Stimulated activated memory B cell treated with anti-CD40 and anti-IgM and Interleukin-4, amounts not matched to agents 10 μg/mL and 1 μg/mL and 100 μg/mL, for 72 hours (primary cell): ENCODE data around the gene RAB3GAP2.
"Not testable (repeated sequence)": the region's sequence is repeated elsewhere in the genome, so short reads cannot be mapped to it uniquely, and the experiment has no call there.

Experiments used
- ATAC-seq: fragments of 150-1000 bp; cut with Tn5 transposase; 2 replicates; pipeline ENCODE4 v1.10.0; 2021
- H3K27ac Mint-ChIP-seq: one replicate; pipeline ENCODE4 v1.8.0; 2022; ENCODE audit warnings: mild to moderate bottlenecking, mixed read lengths
- H3K27me3 Mint-ChIP-seq: one replicate; pipeline ENCODE4 v1.8.0; 2022; ENCODE audit warnings: mixed read lengths
- H3K36me3 Mint-ChIP-seq: one replicate; pipeline ENCODE4 v1.8.0; 2022; ENCODE audit warnings: mixed read lengths
- H3K4me1 Mint-ChIP-seq: one replicate; pipeline ENCODE4 v1.8.0; 2022; ENCODE audit warnings: mixed read lengths
- H3K4me3 Mint-ChIP-seq: one replicate; pipeline ENCODE4 v1.8.0; 2022; ENCODE audit warnings: mild to moderate bottlenecking, moderate library complexity, mixed read lengths
- H3K9me3 Mint-ChIP-seq: one replicate; pipeline ENCODE4 v1.8.0; 2022; ENCODE audit warnings: mixed read lengths

The RAB3GAP2 gene

GRCh38 chr1:220127076-220127475, 145.2 kb downstream of the RAB3GAP2 start:
- peaks cover 16% of the 10 kb centered on the region for H3K4me1 Mint-ChIP-seq
- ATAC-seq = no peak
- H3K4me3 Mint-ChIP-seq = no peak overlapping the region
- H3K27ac Mint-ChIP-seq = no peak overlapping the region
- H3K36me3 Mint-ChIP-seq = peaks cover 56% of the 10 kb centered on the region
- no peaks in the 10 kb centered on the region for H3K27me3 Mint-ChIP-seq
- peaks cover 4% of the 10 kb centered on the region for H3K9me3 Mint-ChIP-seq

DNA sequence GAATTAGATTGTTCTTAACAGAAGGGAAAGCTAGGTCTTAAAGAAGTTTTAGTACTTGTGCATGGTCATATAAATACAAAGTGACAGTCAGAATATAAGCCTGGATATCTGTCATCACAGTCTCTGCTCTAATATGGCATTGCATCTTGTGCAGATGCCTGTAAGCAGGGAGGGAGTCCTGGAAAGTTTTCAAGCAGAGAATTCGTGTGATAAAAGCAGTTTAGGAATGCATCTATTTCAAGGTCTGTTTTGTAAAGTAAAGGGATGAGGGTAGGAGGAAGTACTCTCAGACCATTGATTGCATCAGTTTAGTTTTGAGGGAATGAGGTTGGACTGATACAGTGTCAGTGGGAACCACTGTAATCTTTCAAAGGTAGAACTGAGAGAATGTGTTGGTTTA, 147.7 kb downstream of the RAB3GAP2 start:
- H3K4me3 Mint-ChIP-seq = no peak overlapping the region
- H3K27me3 Mint-ChIP-seq = no peaks in the 10 kb centered on the region
- peaks cover 43% of the 10 kb centered on the region for H3K36me3 Mint-ChIP-seq
- H3K4me1 Mint-ChIP-seq = peaks cover 12% of the 10 kb centered on the region
- H3K9me3 Mint-ChIP-seq = peaks cover 4% of the 10 kb centered on the region
- H3K27ac Mint-ChIP-seq = no peak overlapping the region
- ATAC-seq = no peak

DNA sequence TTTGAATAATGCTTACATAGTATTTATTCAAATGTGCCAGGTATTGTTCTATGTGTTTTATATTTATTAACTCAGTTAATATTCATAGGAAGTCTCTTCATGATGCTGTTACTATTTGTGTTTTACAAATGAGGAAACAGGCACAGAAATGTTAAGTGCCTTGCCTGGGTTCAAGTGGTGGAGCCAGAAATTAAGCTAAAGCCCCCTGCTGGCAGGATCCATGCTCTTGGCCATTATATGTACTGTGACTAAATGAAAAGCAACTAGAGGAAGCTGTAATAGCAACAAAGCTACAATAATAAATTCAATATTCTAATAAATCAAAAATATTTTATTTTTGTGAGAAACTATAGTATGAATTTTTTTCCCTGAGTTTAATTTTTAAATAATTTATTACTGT, 148.4 kb downstream of the RAB3GAP2 start:
- H3K27ac Mint-ChIP-seq = no peak overlapping the region
- H3K36me3 Mint-ChIP-seq = peaks cover 37% of the 10 kb centered on the region
- ATAC-seq = no peak
- peaks cover 12% of the 10 kb centered on the region for H3K4me1 Mint-ChIP-seq
- no peaks in the 10 kb centered on the region for H3K27me3 Mint-ChIP-seq
- no peak overlapping the region for H3K4me3 Mint-ChIP-seq
- H3K9me3 Mint-ChIP-seq = no peaks in the 10 kb centered on the region

- Mint-ChIP-seq H3K27me3 (no peaks in the 10 kb centered on the region), H3K4me3 (no peak overlapping the region), H3K9me3 (no peaks in the 10 kb centered on the region), H3K36me3 (peaks cover 29% of the 10 kb centered on the region), H3K27ac (no peak overlapping the region), H3K4me1 (peaks cover 12% of the 10 kb centered on the region)
- ATAC-seq = no peak
Observed at GRCh38 chr1:220123066-220123465, 149.2 kb downstream of the RAB3GAP2 start.

GRCh38 chr1:220121791-220122530, 150.3 kb downstream of the RAB3GAP2 start:
- Mint-ChIP-seq H3K4me1 (peaks cover 12% of the 10 kb centered on the region), H3K36me3 (peaks cover 23% of the 10 kb centered on the region), H3K27ac (no peak overlapping the region), H3K9me3 (no peaks in the 10 kb centered on the region), H3K27me3 (no peaks in the 10 kb centered on the region), H3K4me3 (no peak overlapping the region)
- ATAC-seq = no peak

- no peak for ATAC-seq
- Mint-ChIP-seq H3K9me3 (no peaks in the 10 kb centered on the region), H3K36me3 (peaks cover 18% of the 10 kb centered on the region), H3K4me1 (peaks cover 6% of the 10 kb centered on the region), H3K27ac (no peak overlapping the region), H3K4me3 (no peak overlapping the region), H3K27me3 (no peaks in the 10 kb centered on the region)
Observed at GRCh38 chr1:220119043-220119512, 153.2 kb downstream of the RAB3GAP2 start.

- no peak for ATAC-seq
- no peaks in the 10 kb centered on the region for H3K9me3 Mint-ChIP-seq
- peak overlapping the region; percentile 48 for H3K27ac Mint-ChIP-seq
- no peaks in the 10 kb centered on the region for H3K27me3 Mint-ChIP-seq
- no peak overlapping the region for H3K4me3 Mint-ChIP-seq
- peaks cover 23% of the 10 kb centered on the region for H3K36me3 Mint-ChIP-seq
- peaks cover 7% of the 10 kb centered on the region for H3K4me1 Mint-ChIP-seq
Observed at GRCh38 chr1:220113136-220113695, 159.0 kb downstream of the RAB3GAP2 start.

GRCh38 chr1:220112600-220112999, 159.7 kb downstream of the RAB3GAP2 start:
- not testable (repeated sequence) for ATAC-seq, H3K27ac Mint-ChIP-seq, H3K27me3 Mint-ChIP-seq, H3K9me3 Mint-ChIP-seq, H3K4me3 Mint-ChIP-seq, H3K4me1 Mint-ChIP-seq
- H3K36me3 Mint-ChIP-seq = peaks cover 27% of the 10 kb centered on the region

DNA sequence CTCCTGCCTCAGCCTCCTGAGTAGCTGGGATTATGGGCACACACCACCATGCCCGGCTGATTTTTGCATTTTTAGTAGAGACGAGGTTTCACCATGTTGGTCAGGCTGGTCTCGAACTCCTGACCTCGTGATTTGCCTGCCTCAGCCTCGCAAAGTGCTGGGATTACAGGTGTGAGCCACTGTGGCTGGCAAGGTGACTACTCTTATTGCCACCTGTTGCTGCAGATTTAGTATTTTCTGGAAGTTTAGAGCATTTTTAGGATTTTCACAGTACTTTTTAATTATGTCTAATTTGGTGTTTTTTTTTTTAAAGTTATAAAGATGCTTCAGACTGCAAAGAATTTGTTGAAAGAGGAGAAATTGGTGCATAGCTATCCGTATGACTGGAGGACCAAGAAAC, 161.8 kb downstream of the RAB3GAP2 start:
- not testable (repeated sequence) for ATAC-seq, H3K27me3 Mint-ChIP-seq, H3K27ac Mint-ChIP-seq, H3K9me3 Mint-ChIP-seq, H3K4me3 Mint-ChIP-seq, H3K4me1 Mint-ChIP-seq
- H3K36me3 Mint-ChIP-seq = peaks cover 35% of the 10 kb centered on the region

GRCh38 chr1:220099826-220100225, 172.4 kb downstream of the RAB3GAP2 start:
- H3K4me3 Mint-ChIP-seq = no peak overlapping the region
- H3K9me3 Mint-ChIP-seq = no peaks in the 10 kb centered on the region
- ATAC-seq = no peak
- H3K27me3 Mint-ChIP-seq = no peaks in the 10 kb centered on the region
- peaks cover 17% of the 10 kb centered on the region for H3K36me3 Mint-ChIP-seq
- no peak overlapping the region for H3K27ac Mint-ChIP-seq
- H3K4me1 Mint-ChIP-seq = peaks cover 17% of the 10 kb centered on the region
